22Rv1 (cell line): ENCODE data around the gene POU5F1.

Experiments used
- ZFX ChIP-seq: fragments of 450-650 bp; IDR thresholded peaks from 2 replicates; pipeline ENCODE4 v1.6.1; 2017; ENCODE audit warnings: antibody characterized with exemption, borderline replicate concordance
- TF ChIP-seq, protein P1 (sequence below): fragments of 450-650 bp; IDR thresholded peaks from 2 replicates; pipeline ENCODE4 v1.5.1; 2017; ENCODE audit warnings: mild to moderate bottlenecking

DNA sequence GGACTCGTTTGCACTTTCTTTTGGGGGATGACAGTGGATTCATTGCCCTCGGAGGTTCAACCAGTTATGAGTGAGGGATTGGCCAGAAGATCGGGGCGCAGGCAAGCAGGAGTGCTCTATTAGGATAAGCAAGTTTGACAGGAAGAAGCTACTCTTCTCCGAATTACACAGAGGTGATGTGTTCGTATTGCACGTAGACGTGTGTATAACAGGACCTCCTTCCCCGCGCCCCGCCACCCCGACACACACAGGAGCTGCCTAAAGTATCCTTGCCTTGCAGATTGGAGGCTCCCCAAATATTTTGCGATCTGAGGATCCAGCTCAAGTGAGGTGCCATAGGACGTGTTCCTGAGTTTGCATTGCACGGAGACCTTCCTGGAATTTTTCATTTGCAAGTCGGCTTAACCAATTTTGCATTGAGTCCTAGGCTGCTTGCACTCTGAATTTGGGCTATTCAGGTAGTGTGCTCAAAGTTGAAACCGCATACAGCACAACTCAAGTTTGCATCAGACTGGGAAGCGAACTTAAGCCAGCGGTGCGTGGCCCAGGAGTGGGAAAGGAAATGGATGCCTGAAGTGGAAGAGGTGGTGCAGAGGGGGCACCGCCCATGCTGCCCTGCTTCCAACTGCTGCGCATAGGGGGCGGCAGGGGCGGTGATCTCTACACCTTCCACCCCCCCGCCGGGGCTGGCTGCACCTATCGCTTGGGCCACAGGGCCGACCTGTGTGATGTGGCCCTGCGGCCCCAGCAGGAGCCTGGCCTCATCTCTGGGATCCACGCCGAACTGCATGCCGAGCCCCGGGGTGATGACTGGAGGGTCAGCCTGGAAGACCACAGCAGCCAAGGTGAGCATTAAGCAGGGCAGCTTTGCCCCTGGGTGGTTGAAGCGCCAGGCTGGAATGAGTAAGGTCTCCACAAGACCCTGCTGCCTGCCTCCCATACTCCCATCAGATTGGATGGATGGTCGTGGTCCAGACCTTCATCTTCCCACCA lies 11.3 kb downstream of the POU5F1 start:
- TF ChIP-seq, protein P1, sequence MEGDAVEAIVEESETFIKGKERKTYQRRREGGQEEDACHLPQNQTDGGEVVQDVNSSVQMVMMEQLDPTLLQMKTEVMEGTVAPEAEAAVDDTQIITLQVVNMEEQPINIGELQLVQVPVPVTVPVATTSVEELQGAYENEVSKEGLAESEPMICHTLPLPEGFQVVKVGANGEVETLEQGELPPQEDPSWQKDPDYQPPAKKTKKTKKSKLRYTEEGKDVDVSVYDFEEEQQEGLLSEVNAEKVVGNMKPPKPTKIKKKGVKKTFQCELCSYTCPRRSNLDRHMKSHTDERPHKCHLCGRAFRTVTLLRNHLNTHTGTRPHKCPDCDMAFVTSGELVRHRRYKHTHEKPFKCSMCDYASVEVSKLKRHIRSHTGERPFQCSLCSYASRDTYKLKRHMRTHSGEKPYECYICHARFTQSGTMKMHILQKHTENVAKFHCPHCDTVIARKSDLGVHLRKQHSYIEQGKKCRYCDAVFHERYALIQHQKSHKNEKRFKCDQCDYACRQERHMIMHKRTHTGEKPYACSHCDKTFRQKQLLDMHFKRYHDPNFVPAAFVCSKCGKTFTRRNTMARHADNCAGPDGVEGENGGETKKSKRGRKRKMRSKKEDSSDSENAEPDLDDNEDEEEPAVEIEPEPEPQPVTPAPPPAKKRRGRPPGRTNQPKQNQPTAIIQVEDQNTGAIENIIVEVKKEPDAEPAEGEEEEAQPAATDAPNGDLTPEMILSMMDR = no peak
- TF ChIP-seq ZFX = no peak
